CD4-positive, alpha-beta T cell (primary cell): ENCODE results near the gene GRIN3B. TPM values are rescaled to one million over a fixed set of nuclear protein-coding genes. Genes with fewer than 3 reads are reported as not detected.

Experiments used
- ATAC-seq: fragments of 200-7000 bp; cut with Tn5 transposase; one replicate; pipeline ENCODE4 v1.10.0; 2022; ENCODE audit warnings: mild to moderate bottlenecking; ENCODE audit not compliant: poor library complexity
- CTCF ChIA-PET: fragments of 350-600 bp; sonication (Branson Sonifier 250); formaldehyde crosslinking; loops from one replicate; lab custom pipeline; 2021; ENCODE audit warnings: antibody characterized with exemption, inconsistent platforms; lab: Charles Lee
- POLR2A ChIA-PET: fragments of 350-600 bp; sonication (Branson Sonifier 250); formaldehyde crosslinking; loops from one replicate; lab custom pipeline; 2021; ENCODE audit warnings: antibody characterized with exemption, inconsistent platforms; lab: Charles Lee
- DNase-seq, 14 experiments: peaks; one replicate each; pipeline ENCODE4 v3.0.0-alpha.2; 2013 to 2020; ENCODE audit warnings: mixed read lengths in 2 of 14
- H3K27ac ChIP-seq, 2 donors: one replicate each; pipeline versions ENCODE4 v1.5.1 to v1.7.0; 2013; ENCODE audit warnings: low read length in 2 of 2, low read depth in 1 of 2, mild to moderate bottlenecking in 1 of 2
- H3K27me3 ChIP-seq, 2 experiments: 1 replicate in 1 of 2; 2 replicates in 1 of 2; pipeline versions ENCODE4 v1.6.1 to v1.7.0; 2013; ENCODE audit warnings: low read length in 2 of 2, control low read depth in 1 of 2, mild to moderate bottlenecking in 1 of 2, moderate library complexity in 1 of 2; ENCODE audit not compliant: insufficient read depth in 2 of 2, control insufficient read depth in 1 of 2
- H3K36me3 ChIP-seq: one replicate; pipeline ENCODE4 v1.6.1; 2013; ENCODE audit warnings: low read length, control low read depth; ENCODE audit not compliant: insufficient read depth
- H3K4me1 ChIP-seq: one replicate; pipeline ENCODE4 v1.6.1; 2013; ENCODE audit warnings: low read length, control low read depth; ENCODE audit not compliant: insufficient read depth
- H3K4me3 ChIP-seq: one replicate; pipeline ENCODE4 v1.5.1; 2013; ENCODE audit warnings: mild to moderate bottlenecking, low read length, moderate library complexity
- H3K9me3 ChIP-seq, 2 experiments: 1 replicate in 1 of 2; 2 replicates in 1 of 2; pipeline versions ENCODE4 v1.6.1 to v1.7.0; 2013; ENCODE audit warnings: low read length in 2 of 2, mild to moderate bottlenecking in 2 of 2, control low read depth in 1 of 2, moderate library complexity in 1 of 2; ENCODE audit not compliant: control insufficient read depth in 1 of 2, insufficient read depth in 1 of 2
- H3K27ac Mint-ChIP-seq: one replicate; pipeline ENCODE4 v1.8.0; 2020; ENCODE audit warnings: mixed read lengths
- H3K27me3 Mint-ChIP-seq: one replicate; pipeline ENCODE4 v1.8.0; 2021; ENCODE audit warnings: mixed read lengths
- H3K36me3 Mint-ChIP-seq: one replicate; pipeline ENCODE4 v1.8.0; 2021; ENCODE audit warnings: low read depth, mixed read lengths
- H3K4me1 Mint-ChIP-seq: one replicate; pipeline ENCODE4 v1.8.0; 2021; ENCODE audit warnings: low read depth, mixed read lengths
- H3K4me3 Mint-ChIP-seq: one replicate; pipeline ENCODE4 v1.8.0; 2020; ENCODE audit warnings: mild to moderate bottlenecking, mixed read lengths
- H3K9me3 Mint-ChIP-seq: one replicate; pipeline ENCODE4 v1.8.0; 2020; ENCODE audit warnings: mixed read lengths
- CTCF ChIP-seq: fragments of 200-600 bp; IDR thresholded peaks from one replicate; pipeline ENCODE4 v1.8.0; 2022; ENCODE audit warnings: antibody characterized with exemption, mild to moderate bottlenecking
- intact Hi-C, 2 experiments: fragments of 100-400 bp; cut with DNase I in 1 of 2; cut with micrococcal nuclease in 1 of 2; formaldehyde crosslinking; loops; one replicate each; pipeline versions ENCODE4 v1.15.1 to v1.9.0; 2023 to 2025; cut with DNase I, micrococcal nuclease
- total RNA-seq, 174 experiments: library from RNA in 2 of 174; stranded (reverse) in 2 of 174; gene quantifications; one replicate each; pipeline ENCODE4 v1.2.3 and lab custom pipeline; 2021 to 2026

GRIN3B gene
- total RNA-seq, 2 experiments from 2014 or later = 0.17 to 0.22 TPM

GRCh38 chr19:1011831-1012333 is 11.7 kb downstream of the GRIN3B start:
- Histone ChIP-seq H3K27me3 (no peaks in the 10 kb centered on the region), H3K36me3 (peaks cover 44% of the 10 kb centered on the region), H3K4me1 (peaks cover 25% of the 10 kb centered on the region), H3K27ac (no peak overlapping the region), H3K9me3 (peaks cover 0 to 4% of the 10 kb centered on the region in 2 experiments), H3K4me3 (no peak overlapping the region)
- no peak for TF ChIP-seq CTCF
- DNase-seq = no peak
- Mint-ChIP-seq H3K4me3 (no peak overlapping the region), H3K27me3 (no peaks in the 10 kb centered on the region), H3K9me3 (no peaks in the 10 kb centered on the region), H3K27ac (no peak overlapping the region), H3K36me3 (peaks cover 10% of the 10 kb centered on the region), H3K4me1 (peaks cover 3% of the 10 kb centered on the region)
- no peak for ATAC-seq
- CTCF ChIA-PET = no interaction called here
- POLR2A ChIA-PET = no interaction called here
- intact Hi-C loops = no loop called here

GRCh38 chr19:1012334-1012733 is 12.1 kb downstream of the GRIN3B start:
- Mint-ChIP-seq H3K4me3 (no peak overlapping the region), H3K36me3 (peaks cover 10% of the 10 kb centered on the region), H3K27me3 (no peaks in the 10 kb centered on the region), H3K4me1 (peaks cover 7% of the 10 kb centered on the region), H3K27ac (no peak overlapping the region), H3K9me3 (no peaks in the 10 kb centered on the region)
- Histone ChIP-seq H3K27ac (no peak overlapping the region), H3K36me3 (peaks cover 44% of the 10 kb centered on the region), H3K4me3 (no peak overlapping the region), H3K4me1 (peaks cover 30% of the 10 kb centered on the region), H3K27me3 (no peaks in the 10 kb centered on the region), H3K9me3 (peaks cover 0 to 4% of the 10 kb centered on the region in 2 experiments)
- intact Hi-C loops = no loop called here
- ATAC-seq = no peak
- DNase-seq = no peak
- TF ChIP-seq CTCF = no peak
- ChIA-PET POLR2A (no interaction called here), CTCF (no interaction called here)

GRCh38 chr19:1013218-1013617 is 13.0 kb downstream of the GRIN3B start:
- no peak overlapping the region for H3K27ac Mint-ChIP-seq

More at GRCh38 chr19:1013218-1013617, 13.0 kb downstream of the GRIN3B start:
- TF ChIP-seq CTCF = no peak
- Mint-ChIP-seq H3K4me1 (peaks cover 15% of the 10 kb centered on the region), H3K4me3 (no peak overlapping the region), H3K36me3 (peaks cover 10% of the 10 kb centered on the region), H3K9me3 (no peaks in the 10 kb centered on the region), H3K27me3 (no peaks in the 10 kb centered on the region)
- CTCF ChIA-PET = no interaction called here
- no peak for ATAC-seq
- H3K36me3 ChIP-seq = peaks cover 48% of the 10 kb centered on the region
- no peak overlapping the region for H3K4me3 ChIP-seq
- no peak for DNase-seq
- POLR2A ChIA-PET = interaction anchor here (0.6 kb wide), 1 partner anchor 166 kb away, joined by 3 read pairs; no protein-coding TSS in a partner anchor
- peaks cover 0 to 4% of the 10 kb centered on the region in 2 experiments for H3K9me3 ChIP-seq
- H3K27ac ChIP-seq = no peak overlapping the region
- peaks cover 39% of the 10 kb centered on the region for H3K4me1 ChIP-seq
- intact Hi-C loops = no loop called here
- H3K27me3 ChIP-seq = no peaks in the 10 kb centered on the region
